Smooth muscle cell (in vitro differentiated cells): ENCODE data around the gene ATPAF1. TPM values are rescaled to one million over a fixed set of nuclear protein-coding genes. Genes with fewer than 3 reads are reported as not detected.

Experiments used
- DNase-seq: peaks from one replicate; lab custom pipeline; 2025; ENCODE audit not compliant: unreplicated experiment; lab: John Stamatoyannopoulos, UW
- H2AFZ ChIP-seq: fragments of 200-600 bp; sonication (generic); 2 replicates; pipeline ENCODE4 v1.6.0; 2016; ENCODE audit warnings: antibody characterized with exemption, low read depth, mild to moderate bottlenecking
- H3F3A ChIP-seq: fragments of 200-600 bp; sonication (generic); 2 replicates; pipeline ENCODE4 v1.6.0; 2017; ENCODE audit warnings: antibody characterized with exemption, low read depth
- H3K27ac ChIP-seq: fragments of 200-600 bp; sonication (generic); 2 replicates; pipeline ENCODE4 v1.5.1; 2016; ENCODE audit warnings: low read depth, mild to moderate bottlenecking
- H3K27me3 ChIP-seq: fragments of 200-600 bp; sonication (generic); 2 replicates; pipeline ENCODE4 v1.6.1; 2016; ENCODE audit warnings: low read depth, mild to moderate bottlenecking
- H3K36me3 ChIP-seq: fragments of 200-600 bp; sonication (generic); 2 replicates; pipeline ENCODE4 v1.5.1; 2016; ENCODE audit warnings: low read depth
- H3K4me1 ChIP-seq: fragments of 200-600 bp; sonication (generic); 2 replicates; pipeline ENCODE4 v1.5.1; 2016; ENCODE audit warnings: low read depth
- H3K4me2 ChIP-seq: fragments of 200-600 bp; sonication (generic); 2 replicates; pipeline ENCODE4 v1.6.0; 2016; ENCODE audit warnings: mild to moderate bottlenecking
- H3K4me3 ChIP-seq: fragments of 200-600 bp; sonication (generic); 2 replicates; pipeline ENCODE4 v1.5.1; 2016; ENCODE audit warnings: mild to moderate bottlenecking
- H3K79me2 ChIP-seq: fragments of 200-600 bp; sonication (generic); 2 replicates; pipeline ENCODE4 v1.6.0; 2016; ENCODE audit warnings: low read depth, mild to moderate bottlenecking
- H3K9ac ChIP-seq: fragments of 200-600 bp; sonication (generic); 2 replicates; pipeline ENCODE4 v1.6.0; 2016; ENCODE audit warnings: low read depth
- H3K9me3 ChIP-seq: fragments of 200-600 bp; sonication (generic); replicated peaks from 2 replicates; pipeline ENCODE4 v1.5.1; 2016; ENCODE audit warnings: low read depth
- H4K20me1 ChIP-seq: fragments of 200-600 bp; sonication (generic); 2 replicates; pipeline ENCODE4 v1.6.0; 2016; ENCODE audit warnings: low read depth
- CTCF ChIP-seq: fragments of 200-600 bp; sonication (generic); IDR thresholded peaks from 2 replicates; pipeline ENCODE4 v1.5.1; 2017; ENCODE audit warnings: borderline replicate concordance, mild to moderate bottlenecking, antibody characterized with exemption; ENCODE audit not compliant: insufficient read depth, poor library complexity, severe bottlenecking
- WGBS: methylation state at CpG from one replicate; pipeline ENCODE4 v1.1.7; 2016; ENCODE audit warnings: low lambda C conversion rate; 5-methylcytosine and 5-hydroxymethylcytosine counted together
- polyA plus RNA-seq: library from polyadenylated mRNA; unstranded; fragments of >200 nt; fragmentation: Nextera tagmentation; extraction: Ambion mirVana; gene quantifications from 2 replicates; pipeline ENCODE4 v1.2.1, GENCODE V29; 2016
- total RNA-seq: library from RNA; depleted of rRNA; stranded (reverse); fragments of >200 nt; gene quantifications from 2 replicates; pipeline ENCODE4 v1.2.3, GENCODE V29; 2014

ATPAF1 gene
- total and polyA plus RNA-seq, 2 experiments from 2014 or later, result 22.2 to 31.2 TPM

DNA sequence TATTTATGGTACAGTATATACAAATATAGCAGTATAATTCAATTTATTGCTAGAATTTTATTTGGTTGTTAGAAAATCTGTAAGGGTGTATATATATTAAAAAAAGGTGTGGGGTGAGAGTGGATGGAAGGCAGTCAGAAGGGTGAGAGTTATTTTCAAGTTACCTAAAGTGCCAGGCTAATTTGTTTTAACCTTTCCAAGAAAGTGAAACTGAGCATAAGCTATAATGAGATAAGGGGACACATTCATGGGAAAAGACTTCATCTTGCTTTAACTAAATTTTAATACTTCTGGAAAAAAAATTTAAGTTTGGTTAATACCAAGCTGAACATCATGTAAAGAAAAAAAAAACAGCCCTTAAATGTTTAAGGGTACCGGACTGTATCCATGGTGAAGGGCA lies 8.4 kb upstream of the ATPAF1 start:
- no peak overlapping the region for H3K4me3 ChIP-seq
- H3K9ac ChIP-seq, result no peak overlapping the region
- WGBS, result 100% methylated on average over 1 of the region's 1 CpG
- H2AFZ ChIP-seq, result no peak overlapping the region
- H3K27me3 ChIP-seq, result no peaks in the 10 kb centered on the region
- no peaks in the 10 kb centered on the region for H3K9me3 ChIP-seq
- H4K20me1 ChIP-seq, result no peaks in the 10 kb centered on the region
- H3K36me3 ChIP-seq, result peaks cover 17% of the 10 kb centered on the region
- no peaks in the 10 kb centered on the region for H3F3A ChIP-seq
- no peaks in the 10 kb centered on the region for H3K79me2 ChIP-seq
- H3K4me2 ChIP-seq, result no peak overlapping the region
- no peak for DNase-seq
- H3K27ac ChIP-seq, result no peak overlapping the region
- H3K4me1 ChIP-seq, result peaks cover 5% of the 10 kb centered on the region
- no peak for TF ChIP-seq CTCF

DNA sequence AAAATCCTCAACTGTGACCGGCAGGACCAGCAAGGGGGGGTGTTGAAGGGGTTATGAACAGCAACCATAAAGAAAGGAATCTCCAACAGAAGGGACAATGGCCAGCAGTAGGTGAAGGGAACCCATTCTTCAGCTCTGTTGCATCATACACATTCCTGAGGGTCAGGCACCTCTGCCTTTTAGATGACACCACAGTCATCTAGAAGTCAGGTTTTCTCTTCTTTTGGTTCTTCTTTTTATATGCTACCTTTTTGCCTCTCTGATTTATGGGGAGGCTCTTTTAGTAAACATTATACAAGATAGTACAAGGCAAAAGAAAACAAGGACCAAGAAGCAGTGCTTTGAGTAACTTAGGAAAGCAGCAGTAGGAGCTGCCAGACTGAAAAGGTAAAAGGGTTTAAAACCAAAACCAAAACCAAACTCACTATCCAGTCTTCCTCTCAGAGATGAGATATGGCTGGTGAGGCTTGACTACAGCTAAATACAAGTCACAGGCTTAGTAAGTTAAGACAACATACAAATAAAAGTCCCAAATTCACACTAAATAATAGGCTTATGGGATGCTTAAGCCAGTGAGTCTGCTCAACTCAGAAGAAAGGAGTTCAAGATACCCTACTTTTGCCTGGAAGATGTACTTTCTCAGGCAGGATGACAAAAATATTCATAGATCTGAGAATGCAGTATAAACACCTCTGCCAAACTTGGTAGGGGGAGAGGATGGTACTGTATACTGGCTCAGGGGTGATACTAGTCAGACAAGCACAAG lies 7.6 kb upstream of the ATPAF1 start:
- Histone ChIP-seq H3K4me2 (no peak overlapping the region), H2AFZ (no peak overlapping the region), H3K9me3 (no peaks in the 10 kb centered on the region), H3K4me3 (no peak overlapping the region), H3K9ac (no peak overlapping the region), H3K79me2 (no peaks in the 10 kb centered on the region), H4K20me1 (no peaks in the 10 kb centered on the region), H3F3A (no peaks in the 10 kb centered on the region), H3K27me3 (no peaks in the 10 kb centered on the region), H3K27ac (no peak overlapping the region), H3K4me1 (peaks cover 5% of the 10 kb centered on the region), H3K36me3 (peaks cover 12% of the 10 kb centered on the region)
- DNase-seq, result no peak
- TF ChIP-seq CTCF, result no peak
- 89% methylated on average over 1 of the region's 1 CpG for WGBS

DNA sequence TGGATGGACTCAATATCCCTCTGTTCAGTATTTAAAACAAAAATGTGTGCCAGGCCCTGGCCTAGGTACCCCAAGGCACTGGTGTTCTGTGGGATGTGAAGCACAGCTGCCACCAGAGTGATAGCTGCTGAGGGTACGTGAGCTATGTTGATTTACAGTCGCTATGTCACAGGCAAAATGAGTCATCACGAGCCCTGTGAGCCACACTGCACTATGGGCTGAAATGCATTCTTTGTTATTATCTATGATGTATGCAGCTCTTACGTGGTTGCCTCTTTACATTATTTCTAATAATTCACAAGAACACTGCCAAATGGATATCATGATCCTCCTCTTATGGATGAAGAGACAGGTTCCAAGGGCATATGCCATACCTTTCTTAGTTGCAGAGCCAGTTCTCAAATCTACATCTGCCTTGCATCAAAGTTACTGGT lies 5.6 kb upstream of the ATPAF1 start:
- Histone ChIP-seq H3K9me3 (no peaks in the 10 kb centered on the region), H3K4me3 (no peak overlapping the region), H4K20me1 (no peaks in the 10 kb centered on the region), H3K4me1 (peaks cover 5% of the 10 kb centered on the region), H3K27ac (peak overlapping the region; percentile 27), H3K36me3 (no peaks in the 10 kb centered on the region), H2AFZ (no peak overlapping the region), H3F3A (peaks cover 6% of the 10 kb centered on the region), H3K79me2 (no peaks in the 10 kb centered on the region), H3K27me3 (no peaks in the 10 kb centered on the region), H3K9ac (no peak overlapping the region), H3K4me2 (no peak overlapping the region)
- 31% methylated on average over 4 of the region's 4 CpGs for WGBS
- TF ChIP-seq CTCF, result no peak
- no peak for DNase-seq

DNA sequence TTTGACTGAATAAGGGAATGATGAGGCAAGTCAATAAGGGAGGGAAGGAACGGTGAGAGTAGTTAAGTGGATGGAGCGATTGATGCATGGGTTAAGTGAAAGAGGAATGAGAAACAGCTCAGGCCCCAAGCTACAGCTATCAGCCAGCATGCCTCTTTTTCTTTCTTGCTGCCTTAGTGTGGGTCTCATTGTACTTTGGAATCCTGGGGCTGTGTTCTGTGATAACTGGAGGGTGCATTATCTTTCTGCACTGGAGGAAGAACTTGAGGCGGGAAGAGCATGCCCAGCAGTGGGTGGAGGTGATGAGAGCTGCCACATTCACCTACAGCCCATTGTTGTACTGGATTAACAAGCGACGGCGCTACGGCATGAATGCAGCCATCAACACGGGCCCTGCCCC lies 4.5 kb upstream of the ATPAF1 start:
- WGBS, result 83% methylated on average over 8 of the region's 8 CpGs
- Histone ChIP-seq H3K27me3 (no peaks in the 10 kb centered on the region), H3K9ac (no peak overlapping the region), H3K27ac (no peak overlapping the region), H3K36me3 (no peaks in the 10 kb centered on the region), H3K9me3 (no peaks in the 10 kb centered on the region), H3K4me2 (no peak overlapping the region), H3K4me1 (peaks cover 10% of the 10 kb centered on the region), H4K20me1 (no peaks in the 10 kb centered on the region), H3F3A (peaks cover 10% of the 10 kb centered on the region), H3K4me3 (no peak overlapping the region), H2AFZ (no peak overlapping the region), H3K79me2 (no peaks in the 10 kb centered on the region)
- TF ChIP-seq CTCF, result no peak
- no peak for DNase-seq
